ENCODE results near the gene C1orf159.

Gene C1orf159

GRCh38 chr1:1051127-1051810 is 64.6 kb downstream of the C1orf159 start:
- no peak overlapping the region for H3K9ac ChIP-seq
- no peak for TF ChIP-seq CTCF (conservative IDR thresholded peaks at IDR 0.05; ENCODE audit: low read depth, low read length)
- no peak overlapping the region for H3K27ac ChIP-seq
- no peaks in the 10 kb centered on the region for H3K4me1 ChIP-seq (ENCODE audit: low read depth, poor library complexity, severe bottlenecking)
- H3K36me3 ChIP-seq (ENCODE audit: insufficient read depth), result no peaks in the 10 kb centered on the region
- no peaks in the 10 kb centered on the region for H3K79me2 ChIP-seq (ENCODE audit: insufficient read depth, low read depth)
- H3K4me2 ChIP-seq, result no peak overlapping the region
- no peaks in the 10 kb centered on the region for H4K20me1 ChIP-seq (ENCODE audit: insufficient read depth)
- peaks cover 64% of the 10 kb centered on the region for H3K27me3 ChIP-seq (ENCODE audit: insufficient read depth, low read depth)
- no peak overlapping the region for H2AFZ ChIP-seq (ENCODE audit: low read depth)
- H3K4me3 ChIP-seq (IDR thresholded peaks at IDR 0.05; ENCODE audit: insufficient read depth, low read depth, low read length), result no peak overlapping the region

- TF ChIP-seq CTCF (conservative IDR thresholded peaks at IDR 0.05; ENCODE audit: low read depth, low read length), result no peak
- H3K27me3 ChIP-seq (ENCODE audit: insufficient read depth, low read depth), result peaks cover 63% of the 10 kb centered on the region
- peak overlapping the region; percentile 29; the same call in 1 of the 2 replicates for H3K4me2 ChIP-seq
- H3K27ac ChIP-seq, result no peak overlapping the region
- H3K36me3 ChIP-seq (ENCODE audit: insufficient read depth), result no peaks in the 10 kb centered on the region
- H3K4me3 ChIP-seq (IDR thresholded peaks at IDR 0.05; ENCODE audit: insufficient read depth, low read depth, low read length), result no peak overlapping the region
- H3K79me2 ChIP-seq (ENCODE audit: insufficient read depth, low read depth), result no peaks in the 10 kb centered on the region
- H2AFZ ChIP-seq (ENCODE audit: low read depth), result no peak overlapping the region
- H3K4me1 ChIP-seq (ENCODE audit: low read depth, poor library complexity, severe bottlenecking), result no peaks in the 10 kb centered on the region
- H3K9ac ChIP-seq, result no peak overlapping the region
- no peaks in the 10 kb centered on the region for H4K20me1 ChIP-seq (ENCODE audit: insufficient read depth)
These were observed 65.3 kb downstream of the C1orf159 start for GRCh38 chr1:1050577-1051052.

GRCh38 chr1:1049318-1050165 is 66.3 kb downstream of the C1orf159 start:
- Histone ChIP-seq H3K4me3 (IDR thresholded peaks at IDR 0.05; ENCODE audit: insufficient read depth, low read depth, low read length) (no peak overlapping the region), H4K20me1 (ENCODE audit: insufficient read depth) (no peaks in the 10 kb centered on the region), H3K9ac (no peak overlapping the region), H3K79me2 (ENCODE audit: insufficient read depth, low read depth) (no peaks in the 10 kb centered on the region), H3K27me3 (ENCODE audit: insufficient read depth, low read depth) (peaks cover 55% of the 10 kb centered on the region), H2AFZ (ENCODE audit: low read depth) (no peak overlapping the region), H3K4me2 (no peak overlapping the region), H3K27ac (no peak overlapping the region), H3K4me1 (ENCODE audit: low read depth, poor library complexity, severe bottlenecking) (no peaks in the 10 kb centered on the region), H3K36me3 (ENCODE audit: insufficient read depth) (no peaks in the 10 kb centered on the region)
- TF ChIP-seq CTCF (conservative IDR thresholded peaks at IDR 0.05; ENCODE audit: low read depth, low read length), result no peak

GRCh38 chr1:1048765-1049164 is 67.1 kb downstream of the C1orf159 start:
- Histone ChIP-seq H3K9ac (no peak overlapping the region), H3K79me2 (ENCODE audit: insufficient read depth, low read depth) (no peaks in the 10 kb centered on the region), H2AFZ (ENCODE audit: low read depth) (no peak overlapping the region), H3K27ac (no peak overlapping the region), H3K4me2 (no peak overlapping the region), H3K36me3 (ENCODE audit: insufficient read depth) (no peaks in the 10 kb centered on the region), H4K20me1 (ENCODE audit: insufficient read depth) (no peaks in the 10 kb centered on the region), H3K4me1 (ENCODE audit: low read depth, poor library complexity, severe bottlenecking) (no peaks in the 10 kb centered on the region), H3K4me3 (IDR thresholded peaks at IDR 0.05; ENCODE audit: insufficient read depth, low read depth, low read length) (no peak overlapping the region), H3K27me3 (ENCODE audit: insufficient read depth, low read depth) (peaks cover 47% of the 10 kb centered on the region)
- no peak for TF ChIP-seq CTCF (conservative IDR thresholded peaks at IDR 0.05; ENCODE audit: low read depth, low read length)

Measured in KMS-11 (cell line).